ENCODE measurements around the gene A1BG.
A peak's percentile ranks its signal among the peaks of the same experiment; 100 is the strongest.
"Not testable (repeated sequence)": the region's sequence is repeated elsewhere in the genome, so short reads cannot be mapped to it uniquely, and the experiment has no call there.

The A1BG gene

GRCh38 chr19:58385891-58386575 is 32.7 kb upstream of the A1BG start:
- DNase-seq (ENCODE audit: low spot score), result no peak

- no peak for DNase-seq (ENCODE audit: low spot score)
Measured at GRCh38 chr19:58385313-58385890, 32.1 kb upstream of the A1BG start.

GRCh38 chr19:58382997-58383603 is 29.8 kb upstream of the A1BG start:
- no peak for DNase-seq (ENCODE audit: low spot score)

- DNase-seq (ENCODE audit: low spot score), result no peak
Measured at GRCh38 chr19:58381460-58382212, 28.3 kb upstream of the A1BG start.

- peak; percentile 96 for DNase-seq (ENCODE audit: low spot score)
Measured at GRCh38 chr19:58380662-58381459, 27.6 kb upstream of the A1BG start, which contains the start of gene ZNF837. TSS of gene ZNF837 (minus strand) at chr19:58381030. CDS start at chr19:58369332, 11,698 bp downstream.

GRCh38 chr19:58380037-58380661 is 26.9 kb upstream of the A1BG start:
- no peak for DNase-seq (ENCODE audit: low spot score)

GRCh38 chr19:58379246-58379645 is 26.0 kb upstream of the A1BG start:
- DNase-seq (ENCODE audit: low spot score), result no peak

- not testable (repeated sequence) for DNase-seq (ENCODE audit: low spot score)
Measured at GRCh38 chr19:58376724-58377123, 23.4 kb upstream of the A1BG start.

GRCh38 chr19:58374200-58374599 is 20.9 kb upstream of the A1BG start:
- no peak for DNase-seq (ENCODE audit: low spot score)

GRCh38 chr19:58372311-58373133 is 19.2 kb upstream of the A1BG start:
- no peak for DNase-seq (ENCODE audit: low spot score)

- DNase-seq (ENCODE audit: low spot score), result no peak
Measured at GRCh38 chr19:58368561-58369360, 15.5 kb upstream of the A1BG start.

GRCh38 chr19:58367698-58368454 is 14.6 kb upstream of the A1BG start:
- no peak for DNase-seq (ENCODE audit: low spot score)

GRCh38 chr19:58366585-58367430 is 13.5 kb upstream of the A1BG start:
- DNase-seq (ENCODE audit: low spot score), result no peak

- no peak for DNase-seq (ENCODE audit: low spot score)
Measured at GRCh38 chr19:58364146-58364545, 10.9 kb upstream of the A1BG start.

GRCh38 chr19:58362272-58362994 is 9.1 kb upstream of the A1BG start, which contains the start of gene ZNF497:
TSS of gene ZNF497 (minus strand) at chr19:58362751. CDS start at chr19:58357635, 5,116 bp downstream.
- DNase-seq (ENCODE audit: low spot score), result peak; percentile 98

- DNase-seq (ENCODE audit: low spot score), result no peak
Measured at GRCh38 chr19:58361900-58362271, 8.6 kb upstream of the A1BG start.

- no peak for DNase-seq (ENCODE audit: low spot score)
Measured at GRCh38 chr19:58357481-58358145, 4.3 kb upstream of the A1BG start.
